IPS-18a (cell line): Measurements from ENCODE around the gene RAB40B.

Experiments used
- H3K27ac ChIP-seq: one replicate; pipeline ENCODE4 v1.5.1; 2013; ENCODE audit warnings: low read length
- H3K27me3 ChIP-seq: one replicate; pipeline ENCODE4 v1.6.1; 2013; ENCODE audit warnings: mild to moderate bottlenecking, low read length; ENCODE audit not compliant: control insufficient read depth, insufficient read depth
- H3K36me3 ChIP-seq: one replicate; pipeline ENCODE4 v1.6.1; 2013; ENCODE audit warnings: low read depth, low read length; ENCODE audit not compliant: control insufficient read depth
- H3K4me1 ChIP-seq: one replicate; pipeline ENCODE4 v1.6.1; 2013; ENCODE audit warnings: low read depth, low read length; ENCODE audit not compliant: control insufficient read depth
- H3K4me3 ChIP-seq: one replicate; pipeline ENCODE4 v1.5.1; 2013; ENCODE audit warnings: low read length
- H3K9ac ChIP-seq: one replicate; pipeline ENCODE4 v1.6.1; 2013; ENCODE audit warnings: mild to moderate bottlenecking, low read length, moderate library complexity
- H3K9me3 ChIP-seq: one replicate; pipeline ENCODE4 v1.6.1; 2013; ENCODE audit warnings: low read depth, low read length; ENCODE audit not compliant: control insufficient read depth

Gene RAB40B

GRCh38 chr17:82729479-82730260 lies 31.2 kb upstream of the RAB40B start:
- H3K27me3 ChIP-seq = no peaks in the 10 kb centered on the region
- H3K4me1 ChIP-seq = no peaks in the 10 kb centered on the region
- no peaks in the 10 kb centered on the region for H3K9me3 ChIP-seq
- H3K27ac ChIP-seq = no peak overlapping the region
- no peak overlapping the region for H3K4me3 ChIP-seq
- H3K9ac ChIP-seq = no peak overlapping the region
- peaks cover 8% of the 10 kb centered on the region for H3K36me3 ChIP-seq

- Histone ChIP-seq H3K4me1 (no peaks in the 10 kb centered on the region), H3K27ac (no peak overlapping the region), H3K36me3 (peaks cover 16% of the 10 kb centered on the region), H3K27me3 (no peaks in the 10 kb centered on the region), H3K4me3 (no peak overlapping the region), H3K9me3 (no peaks in the 10 kb centered on the region), H3K9ac (no peak overlapping the region)
Observed at GRCh38 chr17:82726427-82726826, 27.9 kb upstream of the RAB40B start.

- H3K4me3 ChIP-seq = no peak overlapping the region
- no peak overlapping the region for H3K9ac ChIP-seq
- H3K9me3 ChIP-seq = no peaks in the 10 kb centered on the region
- H3K27me3 ChIP-seq = no peaks in the 10 kb centered on the region
- H3K36me3 ChIP-seq = peaks cover 21% of the 10 kb centered on the region
- no peak overlapping the region for H3K27ac ChIP-seq
- H3K4me1 ChIP-seq = no peaks in the 10 kb centered on the region
Observed at GRCh38 chr17:82723169-82723807, 24.8 kb upstream of the RAB40B start.

- no peak overlapping the region for H3K9ac ChIP-seq
Observed at GRCh38 chr17:82722341-82723013, 24.0 kb upstream of the RAB40B start.

GRCh38 chr17:82720204-82720603 lies 21.7 kb upstream of the RAB40B start:
- Histone ChIP-seq H3K36me3 (peaks cover 13% of the 10 kb centered on the region), H3K27ac (no peak overlapping the region), H3K4me3 (no peak overlapping the region), H3K27me3 (peaks cover 7% of the 10 kb centered on the region), H3K9ac (no peak overlapping the region), H3K9me3 (no peaks in the 10 kb centered on the region), H3K4me1 (peaks cover 3% of the 10 kb centered on the region)

More at GRCh38 chr17:82722341-82723013, 24.0 kb upstream of the RAB40B start:
- Histone ChIP-seq H3K27me3 (no peaks in the 10 kb centered on the region), H3K4me3 (no peak overlapping the region), H3K36me3 (peaks cover 19% of the 10 kb centered on the region), H3K27ac (no peak overlapping the region), H3K4me1 (no peaks in the 10 kb centered on the region), H3K9me3 (no peaks in the 10 kb centered on the region)

DNA sequence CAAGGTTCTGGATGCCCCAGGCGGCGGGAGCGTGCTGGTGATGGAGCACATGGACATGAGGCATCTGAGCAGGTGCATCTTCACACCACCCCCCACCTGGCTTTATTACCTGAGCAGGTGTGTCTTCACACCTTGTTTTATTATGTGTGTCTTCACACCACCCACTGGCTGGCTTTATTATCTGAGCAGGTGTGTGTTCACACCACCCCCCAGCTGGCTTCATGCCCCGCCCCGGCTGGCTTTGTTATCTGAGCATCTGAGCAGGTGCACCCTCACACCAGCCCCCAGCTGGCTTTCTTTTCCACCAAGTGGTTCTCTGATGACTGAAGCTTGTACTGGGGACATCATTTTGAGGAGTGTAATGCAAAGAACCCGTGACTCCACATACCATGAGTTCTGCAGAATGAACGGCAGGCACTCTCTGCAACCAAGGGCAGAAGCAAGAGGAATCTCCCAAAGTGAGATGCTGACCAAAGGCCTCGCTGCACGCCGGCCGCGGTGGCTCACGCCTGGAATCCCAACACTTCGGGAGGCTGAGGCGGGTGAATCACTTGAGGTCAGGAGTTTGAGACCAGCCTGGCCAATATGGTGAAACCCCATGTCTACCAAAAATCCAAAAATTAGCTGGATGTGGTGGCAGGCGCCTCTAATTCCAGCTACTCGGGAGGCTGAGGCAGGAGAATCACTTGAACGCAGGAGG lies 20.6 kb upstream of the RAB40B start:
- H3K4me3 ChIP-seq = no peak overlapping the region
- peaks cover 10% of the 10 kb centered on the region for H3K27me3 ChIP-seq
- no peak overlapping the region for H3K9ac ChIP-seq
- H3K27ac ChIP-seq = no peak overlapping the region
- H3K4me1 ChIP-seq = peaks cover 3% of the 10 kb centered on the region
- no peaks in the 10 kb centered on the region for H3K9me3 ChIP-seq
- peaks cover 13% of the 10 kb centered on the region for H3K36me3 ChIP-seq

GRCh38 chr17:82716203-82717010 lies 17.9 kb upstream of the RAB40B start, which contains the start of gene FN3KRP:
TSS of gene FN3KRP (plus strand) at chr17:82716706. CDS start at chr17:82716756, 50 bp downstream.
- peak within 1 kb of the TSS; percentile 77 for H3K4me3 ChIP-seq
- H3K4me1 ChIP-seq = peaks cover 3% of the 10 kb centered on the region
- no peak within 1 kb of the TSS for H3K27ac ChIP-seq
- H3K27me3 ChIP-seq = peaks cover 10% of the 10 kb centered on the region
- H3K36me3 ChIP-seq = peaks cover 5% of the 10 kb centered on the region
- H3K9ac ChIP-seq = peak within 1 kb of the TSS; percentile 59
- H3K9me3 ChIP-seq = no peaks in the 10 kb centered on the region

GRCh38 chr17:82713071-82713723 lies 14.7 kb upstream of the RAB40B start:
- Histone ChIP-seq H3K27me3 (peaks cover 10% of the 10 kb centered on the region), H3K27ac (no peak overlapping the region), H3K36me3 (no peaks in the 10 kb centered on the region), H3K9me3 (no peaks in the 10 kb centered on the region), H3K4me3 (no peak overlapping the region), H3K4me1 (peaks cover 3% of the 10 kb centered on the region), H3K9ac (no peak overlapping the region)

DNA sequence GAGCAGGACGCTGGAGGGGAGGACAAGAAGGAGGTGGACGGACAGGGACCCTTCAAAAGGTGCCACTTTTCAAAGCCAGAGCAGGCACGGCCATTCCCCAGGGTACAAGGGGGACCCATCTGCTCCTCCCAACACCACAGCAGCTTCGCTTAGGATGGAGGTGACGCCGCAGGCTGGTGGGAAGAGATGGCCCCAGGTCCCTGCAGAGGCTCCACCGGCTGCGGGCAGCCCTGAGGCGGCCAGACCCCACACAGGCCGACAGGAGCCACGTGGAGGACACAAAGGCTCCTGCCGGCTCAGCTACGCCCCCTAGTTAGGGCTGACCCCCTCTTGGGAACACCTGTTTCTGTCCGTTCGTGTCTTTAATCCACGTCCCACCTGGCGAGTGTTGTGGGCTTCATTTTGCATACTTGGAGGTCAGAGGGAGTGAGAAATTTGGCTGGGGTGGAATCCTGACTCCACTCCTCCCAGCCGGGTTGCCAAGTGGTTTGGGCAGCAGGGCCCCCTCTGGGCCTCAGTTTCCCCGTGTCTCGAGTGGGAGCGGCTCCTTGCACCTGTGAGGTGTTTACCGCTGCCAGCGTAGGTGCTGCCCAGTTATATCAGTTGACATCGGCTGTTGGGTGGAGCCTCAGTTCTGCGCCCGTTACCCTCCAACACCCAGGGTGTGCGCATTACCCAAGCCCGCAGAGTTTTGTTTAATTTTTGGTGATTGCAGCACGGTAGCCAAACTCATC lies 12.2 kb upstream of the RAB40B start:
- Histone ChIP-seq H3K9me3 (no peaks in the 10 kb centered on the region), H3K36me3 (no peaks in the 10 kb centered on the region), H3K9ac (no peak overlapping the region), H3K27ac (no peak overlapping the region), H3K27me3 (peaks cover 8% of the 10 kb centered on the region), H3K4me3 (no peak overlapping the region), H3K4me1 (peaks cover 1% of the 10 kb centered on the region)
